Stimulated activated CD4-positive, alpha-beta T cell treated with anti-CD3 and anti-CD28 coated beads, Interleukin-4, amount 100 ng/mL, for 24 hours (primary cell): ENCODE results near the gene DCTD.

Source experiments
- DNase-seq: peaks from one replicate; pipeline ENCODE4 v3.0.0-alpha.2; 2020

DCTD gene

GRCh38 chr4:182866746-182867145, 50.4 kb downstream of the DCTD start:
- no peak for DNase-seq

GRCh38 chr4:182863501-182863900, 53.7 kb downstream of the DCTD start:
- no peak for DNase-seq

GRCh38 chr4:182862921-182863320, 54.3 kb downstream of the DCTD start:
- no peak for DNase-seq

GRCh38 chr4:182862141-182862875, 54.9 kb downstream of the DCTD start:
- DNase-seq = no peak

- no peak for DNase-seq
Observed at GRCh38 chr4:182861346-182861745, 55.8 kb downstream of the DCTD start.

GRCh38 chr4:182859730-182860129, 57.5 kb downstream of the DCTD start:
- DNase-seq = no peak

- no peak for DNase-seq
Observed at GRCh38 chr4:182858711-182859110, 58.5 kb downstream of the DCTD start.

- DNase-seq = no peak
Observed at GRCh38 chr4:182856862-182857261, 60.3 kb downstream of the DCTD start.

- DNase-seq = no peak
Observed at GRCh38 chr4:182855877-182856276, 61.3 kb downstream of the DCTD start.

GRCh38 chr4:182855312-182855711, 61.9 kb downstream of the DCTD start:
- no peak for DNase-seq

GRCh38 chr4:182854466-182854865, 62.7 kb downstream of the DCTD start:
- no peak for DNase-seq

GRCh38 chr4:182853731-182854330, 63.4 kb downstream of the DCTD start:
- DNase-seq = no peak

- no peak for DNase-seq
Observed at GRCh38 chr4:182848685-182849084, 68.5 kb downstream of the DCTD start.

GRCh38 chr4:182847576-182848450, 69.4 kb downstream of the DCTD start:
- DNase-seq = no peak

GRCh38 chr4:182846036-182846435, 71.2 kb downstream of the DCTD start:
- no peak for DNase-seq

- DNase-seq = no peak
Observed at GRCh38 chr4:182845618-182846017, 71.6 kb downstream of the DCTD start.

GRCh38 chr4:182843808-182844325, 73.3 kb downstream of the DCTD start:
- no peak for DNase-seq

- no peak for DNase-seq
Observed at GRCh38 chr4:182842759-182843390, 74.3 kb downstream of the DCTD start.

GRCh38 chr4:182842104-182842600, 75.0 kb downstream of the DCTD start:
- no peak for DNase-seq

GRCh38 chr4:182840108-182840507, 77.1 kb downstream of the DCTD start:
- no peak for DNase-seq
